HEK293 (cell line): Measurements from ENCODE around the gene ZNF780B.

Experiments
- BCL11B ChIP-seq: fragments of 450-650 bp; formaldehyde crosslinking; IDR thresholded peaks from 2 replicates; pipeline ENCODE4 v1.5.1; 2016; ENCODE audit warnings: low read depth, missing biosample characterization, missing genetic modification characterization
- IKZF3 ChIP-seq: fragments of 450-650 bp; IDR thresholded peaks from 2 replicates; pipeline ENCODE4 v1.5.0; 2018; ENCODE audit warnings: missing biosample characterization, mild to moderate bottlenecking, missing genetic modification characterization, moderate library complexity
- KLF16 ChIP-seq: fragments of 450-650 bp; formaldehyde crosslinking; IDR thresholded peaks from 2 replicates; pipeline ENCODE4 v1.5.1; 2017; ENCODE audit warnings: missing biosample characterization, missing genetic modification characterization
- ZBTB20 ChIP-seq: fragments of 450-650 bp; formaldehyde crosslinking; IDR thresholded peaks from 2 replicates; pipeline ENCODE4 v1.5.1; 2016; ENCODE audit warnings: missing biosample characterization, missing genetic modification characterization
- ZFP37 ChIP-seq: fragments of 450-650 bp; formaldehyde crosslinking; IDR thresholded peaks from 2 replicates; pipeline ENCODE4 v1.5.1; 2016; ENCODE audit warnings: missing biosample characterization, missing genetic modification characterization
- ZIC2 ChIP-seq: fragments of 450-650 bp; formaldehyde crosslinking; IDR thresholded peaks from 2 replicates; pipeline ENCODE4 v1.5.1; 2016; ENCODE audit warnings: missing biosample characterization, missing genetic modification characterization
- ZNF248 ChIP-seq: fragments of 450-650 bp; formaldehyde crosslinking; IDR thresholded peaks from 2 replicates; pipeline ENCODE4 v1.5.1; 2017; ENCODE audit warnings: missing biosample characterization, missing genetic modification characterization
- ZNF423 ChIP-seq: fragments of 450-650 bp; formaldehyde crosslinking; IDR thresholded peaks from 2 replicates; pipeline ENCODE4 v1.5.1; 2016; ENCODE audit warnings: missing biosample characterization, missing genetic modification characterization
- ZNF548 ChIP-seq: fragments of 450-650 bp; formaldehyde crosslinking; IDR thresholded peaks from 2 replicates; pipeline ENCODE4 v1.5.1; 2016; ENCODE audit warnings: missing biosample characterization, missing genetic modification characterization
- ZNF558 ChIP-seq: fragments of 450-650 bp; formaldehyde crosslinking; IDR thresholded peaks from 2 replicates; pipeline ENCODE4 v1.5.1; 2016; ENCODE audit warnings: missing biosample characterization, missing genetic modification characterization
- ZNF610 ChIP-seq: fragments of 450-650 bp; formaldehyde crosslinking; IDR thresholded peaks from 2 replicates; pipeline ENCODE4 v1.5.1; 2016; ENCODE audit warnings: missing biosample characterization, missing genetic modification characterization, borderline replicate concordance
- ZNF621 ChIP-seq: fragments of 450-650 bp; formaldehyde crosslinking; IDR thresholded peaks from 2 replicates; pipeline ENCODE4 v1.5.1; 2017; ENCODE audit warnings: missing biosample characterization, missing genetic modification characterization
- ZNF629 ChIP-seq: fragments of 450-650 bp; formaldehyde crosslinking; IDR thresholded peaks from 2 replicates; pipeline ENCODE4 v1.5.1; 2017; ENCODE audit warnings: missing biosample characterization, missing genetic modification characterization
- ZNF777 ChIP-seq: fragments of 450-650 bp; formaldehyde crosslinking; IDR thresholded peaks from 2 replicates; pipeline ENCODE4 v1.5.1; 2017; ENCODE audit warnings: missing biosample characterization, missing genetic modification characterization, borderline replicate concordance
- ZNF785 ChIP-seq: fragments of 450-650 bp; formaldehyde crosslinking; IDR thresholded peaks from 2 replicates; pipeline ENCODE4 v1.5.1; 2016; ENCODE audit warnings: missing biosample characterization, missing genetic modification characterization
- ZNF837 ChIP-seq: fragments of 450-650 bp; formaldehyde crosslinking; IDR thresholded peaks from 2 replicates; pipeline ENCODE4 v1.5.1; 2016; ENCODE audit warnings: missing biosample characterization, missing genetic modification characterization
- ZNF843 ChIP-seq: fragments of 450-650 bp; formaldehyde crosslinking; IDR thresholded peaks from 2 replicates; pipeline ENCODE4 v1.5.1; 2016; ENCODE audit warnings: missing biosample characterization, missing genetic modification characterization
- TF ChIP-seq, protein P1 (sequence below): fragments of 450-650 bp; formaldehyde crosslinking; IDR thresholded peaks from 2 replicates; pipeline ENCODE4 v1.5.1; 2016; ENCODE audit warnings: missing biosample characterization, missing genetic modification characterization
- TF ChIP-seq, protein P2 (sequence below): fragments of 450-650 bp; formaldehyde crosslinking; IDR thresholded peaks from 2 replicates; pipeline ENCODE4 v1.5.1; 2016; ENCODE audit warnings: missing biosample characterization, missing genetic modification characterization
- TF ChIP-seq, protein P3 (sequence below): fragments of 450-650 bp; formaldehyde crosslinking; IDR thresholded peaks from 2 replicates; pipeline ENCODE4 v1.5.1; 2016; ENCODE audit warnings: missing biosample characterization, missing genetic modification characterization
- TF ChIP-seq, protein P4 (sequence below): fragments of 450-650 bp; formaldehyde crosslinking; IDR thresholded peaks from 2 replicates; pipeline ENCODE4 v1.5.1; 2016; ENCODE audit warnings: missing biosample characterization, missing genetic modification characterization
- TF ChIP-seq, protein P5 (sequence below): fragments of 450-650 bp; formaldehyde crosslinking; IDR thresholded peaks from 2 replicates; pipeline ENCODE4 v1.5.0; 2017; ENCODE audit warnings: missing biosample characterization, missing genetic modification characterization, borderline replicate concordance
- TF ChIP-seq, protein P6 (sequence below): fragments of 450-650 bp; formaldehyde crosslinking; IDR thresholded peaks from 2 replicates; pipeline ENCODE4 v1.5.1; 2016; ENCODE audit warnings: missing biosample characterization, missing genetic modification characterization
- TF ChIP-seq, protein P7 (sequence below): fragments of 450-650 bp; formaldehyde crosslinking; conservative IDR thresholded peaks from 2 replicates; pipeline ENCODE4 v1.5.1; 2016; ENCODE audit warnings: low read depth, missing biosample characterization, missing genetic modification characterization

The ZNF780B gene

DNA sequence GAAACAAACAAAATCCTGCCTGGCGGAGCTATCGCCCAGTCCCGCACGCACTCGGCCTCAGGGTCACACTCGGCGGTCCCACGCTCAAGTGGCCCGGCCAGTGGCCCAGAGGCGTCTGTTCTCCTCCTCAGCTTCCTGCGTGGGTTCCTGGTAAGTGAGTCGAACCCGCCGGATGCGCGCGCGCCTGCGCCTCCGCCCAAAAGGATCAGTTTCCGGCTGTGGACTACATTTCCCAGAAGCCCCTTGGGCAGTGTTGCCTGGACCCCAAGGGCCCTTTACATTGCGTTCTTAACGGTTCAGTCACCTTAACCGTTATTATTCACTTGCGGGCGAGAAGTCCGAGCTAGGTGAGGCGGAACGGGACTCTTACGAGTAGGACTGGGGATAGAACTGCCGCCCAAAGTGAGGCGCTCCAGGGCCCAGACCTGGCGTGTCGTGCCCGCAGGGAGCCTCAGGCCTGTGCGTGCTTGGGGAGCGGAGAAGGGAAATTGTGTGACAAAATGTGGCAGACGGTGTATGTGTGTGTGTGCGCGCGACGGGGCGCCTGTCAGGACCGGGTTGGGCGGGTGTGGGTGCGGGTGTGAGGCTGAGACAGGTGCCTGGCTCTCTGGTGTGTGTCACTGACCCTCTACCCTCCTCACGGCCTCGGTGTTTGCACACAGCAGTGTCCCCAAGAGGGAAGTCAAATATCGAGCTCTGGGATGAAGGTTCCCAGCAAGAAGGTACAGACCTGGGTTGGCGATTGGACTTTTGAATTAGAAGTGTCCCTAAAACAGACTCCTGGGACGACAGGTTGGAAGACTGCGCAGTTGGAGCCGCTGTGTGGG lies 59.0 kb downstream of the ZNF780B start, which contains the start of gene ZNF546 (continued):
- TF ChIP-seq, protein P1, sequence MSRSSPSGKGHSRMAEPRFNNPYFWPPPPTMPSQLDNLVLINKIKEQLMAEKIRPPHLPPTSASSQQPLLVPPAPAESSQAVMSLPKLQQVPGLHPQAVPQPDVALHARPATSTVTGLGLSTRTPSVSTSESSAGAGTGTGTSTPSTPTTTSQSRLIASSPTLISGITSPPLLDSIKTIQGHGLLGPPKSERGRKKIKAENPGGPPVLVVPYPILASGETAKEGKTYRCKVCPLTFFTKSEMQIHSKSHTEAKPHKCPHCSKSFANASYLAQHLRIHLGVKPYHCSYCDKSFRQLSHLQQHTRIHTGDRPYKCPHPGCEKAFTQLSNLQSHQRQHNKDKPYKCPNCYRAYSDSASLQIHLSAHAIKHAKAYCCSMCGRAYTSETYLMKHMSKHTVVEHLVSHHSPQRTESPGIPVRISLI = no peak
- TF ChIP-seq ZNF843 (tag by site-specific recombination) = peak; percentile 58; the same call in 1 of the 2 replicates
- 0 out of 2 replicates have a peak, but pooled peaks have one; percentile 7 for TF ChIP-seq ZNF248 (tag by site-specific recombination)
- TF ChIP-seq, protein P2, sequence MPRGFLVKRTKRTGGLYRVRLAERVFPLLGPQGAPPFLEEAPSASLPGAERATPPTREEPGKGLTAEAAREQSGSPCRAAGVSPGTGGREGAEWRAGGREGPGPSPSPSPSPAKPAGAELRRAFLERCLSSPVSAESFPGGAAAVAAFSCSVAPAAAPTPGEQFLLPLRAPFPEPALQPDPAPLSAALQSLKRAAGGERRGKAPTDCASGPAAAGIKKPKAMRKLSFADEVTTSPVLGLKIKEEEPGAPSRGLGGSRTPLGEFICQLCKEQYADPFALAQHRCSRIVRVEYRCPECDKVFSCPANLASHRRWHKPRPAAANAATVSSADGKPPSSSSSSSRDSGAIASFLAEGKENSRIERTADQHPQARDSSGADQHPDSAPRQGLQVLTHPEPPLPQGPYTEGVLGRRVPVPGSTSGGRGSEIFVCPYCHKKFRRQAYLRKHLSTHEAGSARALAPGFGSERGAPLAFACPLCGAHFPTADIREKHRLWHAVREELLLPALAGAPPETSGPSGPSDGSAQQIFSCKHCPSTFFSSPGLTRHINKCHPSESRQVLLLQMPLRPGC (tag by site-specific recombination) = peak; percentile 18; the same call in 1 of the 2 replicates
- TF ChIP-seq, protein P3, sequence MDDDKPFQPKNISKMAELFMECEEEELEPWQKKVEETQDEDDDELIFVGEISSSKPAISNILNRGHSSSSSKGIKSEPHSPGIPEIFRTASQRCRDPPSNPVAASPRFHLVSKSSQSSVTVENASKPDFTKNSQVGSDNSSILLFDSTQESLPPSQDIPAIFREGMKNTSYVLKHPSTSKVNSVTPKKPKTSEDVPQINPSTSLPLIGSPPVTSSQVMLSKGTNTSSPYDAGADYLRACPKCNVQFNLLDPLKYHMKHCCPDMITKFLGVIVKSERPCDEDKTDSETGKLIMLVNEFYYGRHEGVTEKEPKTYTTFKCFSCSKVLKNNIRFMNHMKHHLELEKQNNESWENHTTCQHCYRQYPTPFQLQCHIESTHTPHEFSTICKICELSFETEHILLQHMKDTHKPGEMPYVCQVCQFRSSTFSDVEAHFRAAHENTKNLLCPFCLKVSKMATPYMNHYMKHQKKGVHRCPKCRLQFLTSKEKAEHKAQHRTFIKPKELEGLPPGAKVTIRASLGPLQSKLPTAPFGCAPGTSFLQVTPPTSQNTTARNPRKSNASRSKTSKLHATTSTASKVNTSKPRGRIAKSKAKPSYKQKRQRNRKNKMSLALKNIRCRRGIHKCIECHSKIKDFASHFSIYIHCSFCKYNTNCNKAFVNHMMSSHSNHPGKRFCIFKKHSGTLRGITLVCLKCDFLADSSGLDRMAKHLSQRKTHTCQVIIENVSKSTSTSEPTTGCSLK = no peak
- TF ChIP-seq ZNF629 (tag by site-specific recombination) = 0 out of 2 replicates have a peak, but pooled peaks have one; percentile 24
- peak; percentile 69 for TF ChIP-seq ZNF610 (tag by site-specific recombination)
- TF ChIP-seq BCL11B (tag by site-specific recombination) = peak; percentile 67; the same call in 1 of the 2 replicates
- peak; percentile 19; the same call in 1 of the 2 replicates for TF ChIP-seq ZNF548
- no peak for TF ChIP-seq ZNF621 (tag by site-specific recombination)
- TF ChIP-seq, protein P4, sequence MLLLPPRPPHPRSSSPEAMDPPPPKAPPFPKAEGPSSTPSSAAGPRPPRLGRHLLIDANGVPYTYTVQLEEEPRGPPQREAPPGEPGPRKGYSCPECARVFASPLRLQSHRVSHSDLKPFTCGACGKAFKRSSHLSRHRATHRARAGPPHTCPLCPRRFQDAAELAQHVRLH = peak; percentile 46
- peak; percentile 84 for TF ChIP-seq KLF16 (tag by site-specific recombination)
- TF ChIP-seq ZNF423 = peak; percentile 47; the same call in 1 of the 2 replicates
- peak; percentile 94 for TF ChIP-seq ZIC2
- TF ChIP-seq ZFP37 (tag by site-specific recombination) = peak; percentile 98
- TF ChIP-seq, protein P5, sequence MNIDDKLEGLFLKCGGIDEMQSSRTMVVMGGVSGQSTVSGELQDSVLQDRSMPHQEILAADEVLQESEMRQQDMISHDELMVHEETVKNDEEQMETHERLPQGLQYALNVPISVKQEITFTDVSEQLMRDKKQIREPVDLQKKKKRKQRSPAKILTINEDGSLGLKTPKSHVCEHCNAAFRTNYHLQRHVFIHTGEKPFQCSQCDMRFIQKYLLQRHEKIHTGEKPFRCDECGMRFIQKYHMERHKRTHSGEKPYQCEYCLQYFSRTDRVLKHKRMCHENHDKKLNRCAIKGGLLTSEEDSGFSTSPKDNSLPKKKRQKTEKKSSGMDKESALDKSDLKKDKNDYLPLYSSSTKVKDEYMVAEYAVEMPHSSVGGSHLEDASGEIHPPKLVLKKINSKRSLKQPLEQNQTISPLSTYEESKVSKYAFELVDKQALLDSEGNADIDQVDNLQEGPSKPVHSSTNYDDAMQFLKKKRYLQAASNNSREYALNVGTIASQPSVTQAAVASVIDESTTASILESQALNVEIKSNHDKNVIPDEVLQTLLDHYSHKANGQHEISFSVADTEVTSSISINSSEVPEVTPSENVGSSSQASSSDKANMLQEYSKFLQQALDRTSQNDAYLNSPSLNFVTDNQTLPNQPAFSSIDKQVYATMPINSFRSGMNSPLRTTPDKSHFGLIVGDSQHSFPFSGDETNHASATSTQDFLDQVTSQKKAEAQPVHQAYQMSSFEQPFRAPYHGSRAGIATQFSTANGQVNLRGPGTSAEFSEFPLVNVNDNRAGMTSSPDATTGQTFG (tag by site-specific recombination) = peak; percentile 74; the same call in 1 of the 2 replicates
- peak; percentile 85 for TF ChIP-seq ZNF785 (tag by site-specific recombination)
- TF ChIP-seq ZNF777 (tag by site-specific recombination) = peak; percentile 82; the same call in 1 of the 2 replicates
- TF ChIP-seq ZBTB20 = peak; percentile 98
- 0 out of 2 replicates have a peak, but pooled peaks have one; percentile 64 for TF ChIP-seq ZNF837 (tag by site-specific recombination)
- TF ChIP-seq ZNF558 (tag by site-specific recombination) = 0 out of 2 replicates have a peak, but pooled peaks have one; percentile 23
- no peak for TF ChIP-seq IKZF3
- TF ChIP-seq, protein P6, sequence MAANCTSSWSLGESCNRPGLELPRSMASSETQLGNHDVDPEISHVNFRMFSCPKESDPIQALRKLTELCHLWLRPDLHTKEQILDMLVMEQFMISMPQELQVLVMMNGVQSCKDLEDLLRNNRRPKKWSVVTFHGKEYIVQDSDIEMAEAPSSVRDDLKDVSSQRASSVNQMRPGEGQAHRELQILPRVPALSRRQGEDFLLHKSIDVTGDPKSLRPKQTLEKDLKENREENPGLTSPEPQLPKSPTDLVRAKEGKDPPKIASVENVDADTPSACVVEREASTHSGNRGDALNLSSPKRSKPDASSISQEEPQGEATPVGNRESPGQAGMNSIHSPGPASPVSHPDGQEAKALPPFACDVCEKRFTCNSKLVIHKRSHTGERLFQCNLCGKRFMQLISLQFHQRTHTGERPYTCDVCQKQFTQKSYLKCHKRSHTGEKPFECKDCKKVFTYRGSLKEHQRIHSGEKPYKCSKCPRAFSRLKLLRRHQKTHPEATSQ (tag by site-specific recombination) = 0 out of 2 replicates have a peak, but pooled peaks have one; percentile 22
- TF ChIP-seq, protein P7, sequence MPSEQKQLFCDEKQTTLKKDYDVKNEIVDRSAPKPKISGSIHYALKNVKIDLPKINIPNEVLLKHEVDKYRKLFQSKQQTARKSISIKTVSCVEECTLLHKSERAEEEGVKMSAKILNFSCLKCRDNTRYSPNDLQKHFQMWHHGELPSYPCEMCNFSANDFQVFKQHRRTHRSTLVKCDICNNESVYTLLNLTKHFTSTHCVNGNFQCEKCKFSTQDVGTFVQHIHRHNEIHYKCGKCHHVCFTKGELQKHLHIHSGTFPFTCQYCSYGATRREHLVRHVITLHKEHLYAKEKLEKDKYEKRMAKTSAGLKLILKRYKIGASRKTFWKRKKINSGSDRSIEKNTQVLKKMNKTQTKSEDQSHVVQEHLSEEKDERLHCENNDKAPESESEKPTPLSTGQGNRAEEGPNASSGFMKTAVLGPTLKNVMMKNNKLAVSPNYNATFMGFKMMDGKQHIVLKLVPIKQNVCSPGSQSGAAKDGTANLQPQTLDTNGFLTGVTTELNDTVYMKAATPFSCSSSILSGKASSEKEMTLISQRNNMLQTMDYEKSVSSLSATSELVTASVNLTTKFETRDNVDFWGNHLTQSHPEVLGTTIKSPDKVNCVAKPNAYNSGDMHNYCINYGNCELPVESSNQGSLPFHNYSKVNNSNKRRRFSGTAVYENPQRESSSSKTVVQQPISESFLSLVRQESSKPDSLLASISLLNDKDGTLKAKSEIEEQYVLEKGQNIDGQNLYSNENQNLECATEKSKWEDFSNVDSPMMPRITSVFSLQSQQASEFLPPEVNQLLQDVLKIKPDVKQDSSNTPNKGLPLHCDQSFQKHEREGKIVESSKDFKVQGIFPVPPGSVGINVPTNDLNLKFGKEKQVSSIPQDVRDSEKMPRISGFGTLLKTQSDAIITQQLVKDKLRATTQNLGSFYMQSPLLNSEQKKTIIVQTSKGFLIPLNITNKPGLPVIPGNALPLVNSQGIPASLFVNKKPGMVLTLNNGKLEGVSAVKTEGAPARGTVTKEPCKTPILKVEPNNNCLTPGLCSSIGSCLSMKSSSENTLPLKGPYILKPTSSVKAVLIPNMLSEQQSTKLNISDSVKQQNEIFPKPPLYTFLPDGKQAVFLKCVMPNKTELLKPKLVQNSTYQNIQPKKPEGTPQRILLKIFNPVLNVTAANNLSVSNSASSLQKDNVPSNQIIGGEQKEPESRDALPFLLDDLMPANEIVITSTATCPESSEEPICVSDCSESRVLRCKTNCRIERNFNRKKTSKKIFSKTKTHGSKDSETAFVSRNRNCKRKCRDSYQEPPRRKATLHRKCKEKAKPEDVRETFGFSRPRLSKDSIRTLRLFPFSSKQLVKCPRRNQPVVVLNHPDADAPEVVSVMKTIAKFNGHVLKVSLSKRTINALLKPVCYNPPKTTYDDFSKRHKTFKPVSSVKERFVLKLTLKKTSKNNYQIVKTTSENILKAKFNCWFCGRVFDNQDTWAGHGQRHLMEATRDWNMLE (tag by site-specific recombination) = peak; percentile 56
